ENCODE measurements around the gene ABCG4.

Gene ABCG4

GRCh38 chr11:119172513-119172912 is 23.7 kb downstream of the ABCG4 start:
- TF ChIP-seq FOXM1 (IDR thresholded peaks at IDR 0.05; ENCODE audit: borderline replicate concordance, low read depth), result no peak
- TF ChIP-seq YY1 (IDR thresholded peaks at IDR 0.05; ENCODE audit: low read depth), result no peak
- no peak for TF ChIP-seq EGR1 (IDR thresholded peaks at IDR 0.05)
- TF ChIP-seq, protein P1, sequence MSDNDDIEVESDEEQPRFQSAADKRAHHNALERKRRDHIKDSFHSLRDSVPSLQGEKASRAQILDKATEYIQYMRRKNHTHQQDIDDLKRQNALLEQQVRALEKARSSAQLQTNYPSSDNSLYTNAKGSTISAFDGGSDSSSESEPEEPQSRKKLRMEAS (IDR thresholded peaks at IDR 0.05), result no peak
- no peak for TF ChIP-seq RAD21 (IDR thresholded peaks at IDR 0.05; ENCODE audit: low read depth)
- no peak for TF ChIP-seq CEBPB (IDR thresholded peaks at IDR 0.05)
- TF ChIP-seq TEAD4 (IDR thresholded peaks at IDR 0.05), result no peak
- TF ChIP-seq TAF1 (IDR thresholded peaks at IDR 0.05; ENCODE audit: low read depth), result no peak
- no peak for TF ChIP-seq REST (IDR thresholded peaks at IDR 0.05; ENCODE audit: low read depth)
- no peak for TF ChIP-seq NFIC (IDR thresholded peaks at IDR 0.05)
- TF ChIP-seq ZBTB7A (IDR thresholded peaks at IDR 0.05; ENCODE audit: low read depth), result no peak
- TF ChIP-seq CREB1 (IDR thresholded peaks at IDR 0.05; ENCODE audit: low read depth), result no peak
- no peak for TF ChIP-seq TCF12 (IDR thresholded peaks at IDR 0.05; ENCODE audit: low read depth)
- no peak for TF ChIP-seq EP300 (IDR thresholded peaks at IDR 0.05; ENCODE audit: borderline replicate concordance)
- TF ChIP-seq USF1 (IDR thresholded peaks at IDR 0.05), result no peak

GRCh38 chr11:119173453-119173852 is 24.6 kb downstream of the ABCG4 start:
- no peak for TF ChIP-seq CEBPB (IDR thresholded peaks at IDR 0.05)
- TF ChIP-seq TCF12 (IDR thresholded peaks at IDR 0.05; ENCODE audit: low read depth), result no peak
- TF ChIP-seq FOXM1 (IDR thresholded peaks at IDR 0.05; ENCODE audit: borderline replicate concordance, low read depth), result no peak

GRCh38 chr11:119175493-119176077 is 26.7 kb downstream of the ABCG4 start:
- TF ChIP-seq TCF12 (IDR thresholded peaks at IDR 0.05; ENCODE audit: low read depth) (no peak), REST (IDR thresholded peaks at IDR 0.05; ENCODE audit: low read depth) (no peak), EP300 (IDR thresholded peaks at IDR 0.05; ENCODE audit: borderline replicate concordance) (no peak), ZBTB7A (IDR thresholded peaks at IDR 0.05; ENCODE audit: low read depth) (no peak), FOXM1 (IDR thresholded peaks at IDR 0.05; ENCODE audit: borderline replicate concordance, low read depth) (no peak), CEBPB (IDR thresholded peaks at IDR 0.05) (no peak), TEAD4 (IDR thresholded peaks at IDR 0.05) (no peak), CREB1 (IDR thresholded peaks at IDR 0.05; ENCODE audit: low read depth) (no peak), USF1 (IDR thresholded peaks at IDR 0.05) (no peak), RAD21 (IDR thresholded peaks at IDR 0.05; ENCODE audit: low read depth) (no peak), NFIC (IDR thresholded peaks at IDR 0.05) (no peak), TAF1 (IDR thresholded peaks at IDR 0.05; ENCODE audit: low read depth) (no peak), EGR1 (IDR thresholded peaks at IDR 0.05) (no peak)

DNA sequence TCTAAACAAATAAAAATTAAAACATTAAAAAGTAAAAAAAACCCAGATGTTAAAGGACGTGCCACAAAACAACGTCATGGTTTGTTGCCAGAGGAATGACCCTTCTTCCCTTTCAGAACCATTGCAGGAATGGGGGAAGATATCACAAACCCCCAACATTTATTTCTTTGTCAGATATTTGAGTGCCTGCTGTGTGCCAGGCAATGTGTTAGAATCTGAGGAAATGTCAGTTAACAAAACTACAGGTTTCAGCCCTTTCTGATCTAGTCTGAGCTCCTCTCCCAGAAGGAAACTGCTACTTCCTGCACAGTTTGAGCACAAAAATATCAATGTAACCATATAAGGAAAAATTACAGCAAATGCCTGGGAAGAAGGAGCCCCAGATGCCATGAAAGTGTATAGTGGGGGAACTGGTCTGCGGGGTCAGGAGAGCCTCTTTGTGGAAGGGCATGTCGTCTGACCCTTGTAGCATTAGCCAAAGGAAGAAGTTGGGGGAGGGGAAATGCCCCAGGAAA is 29.4 kb downstream of the ABCG4 start:
- no peak for TF ChIP-seq YY1 (IDR thresholded peaks at IDR 0.05; ENCODE audit: low read depth)
- no peak for TF ChIP-seq EP300 (IDR thresholded peaks at IDR 0.05; ENCODE audit: borderline replicate concordance)
- no peak for TF ChIP-seq NFIC (IDR thresholded peaks at IDR 0.05)
- no peak for TF ChIP-seq REST (IDR thresholded peaks at IDR 0.05; ENCODE audit: low read depth)
- TF ChIP-seq USF1 (IDR thresholded peaks at IDR 0.05), result no peak
- TF ChIP-seq FOXM1 (IDR thresholded peaks at IDR 0.05; ENCODE audit: borderline replicate concordance, low read depth), result no peak
- TF ChIP-seq TAF1 (IDR thresholded peaks at IDR 0.05; ENCODE audit: low read depth), result no peak
- TF ChIP-seq TCF12 (IDR thresholded peaks at IDR 0.05; ENCODE audit: low read depth), result no peak
- TF ChIP-seq ZBTB7A (IDR thresholded peaks at IDR 0.05; ENCODE audit: low read depth), result no peak
